T-helper 9 cell (primary cell): Measurements from ENCODE around the gene PCDHB2.
"Not testable (repeated sequence)": the region's sequence is repeated elsewhere in the genome, so short reads cannot be mapped to it uniquely, and the experiment has no call there.

Experiments
- DNase-seq: peaks from one replicate; pipeline ENCODE4 v3.0.0-alpha.2; 2020

Gene PCDHB2

GRCh38 chr5:141137346-141137745, 42.9 kb downstream of the PCDHB2 start:
- not testable (repeated sequence) for DNase-seq
